ENCODE measurements around the gene LIMK1. TPM values are rescaled to one million over a fixed set of nuclear protein-coding genes. Genes with fewer than 3 reads are reported as not detected.

Gene LIMK1
- total and polyA plus RNA-seq, 2 of the 13 experiments (the other 11 are each of a cell fraction or from before 2014, with no cell fraction given), result 8.9 to 18.8 TPM

- Histone ChIP-seq H3K9me3 (ENCODE audit: low read length) (no peaks in the 10 kb centered on the region), H3K4me1 (ENCODE audit: insufficient read depth, low read length) (no peaks in the 10 kb centered on the region), H3K4me3 (replicated peaks in 1 of 3; ENCODE audit: insufficient read depth in 1 of 3, low read depth in 2 of 3, low read length in 3 of 3) (no peak overlapping the region), H3K27me3 (ENCODE audit: control insufficient read depth in 1 of 2, insufficient read depth in 2 of 2, low read length in 2 of 2) (no peaks in the 10 kb centered on the region), H3K79me2 (ENCODE audit: insufficient read depth, low read length) (no peaks in the 10 kb centered on the region), H3K9ac (ENCODE audit: insufficient read depth, low read depth, low read length) (no peak overlapping the region), H3K27ac (ENCODE audit: extremely low read length, insufficient read depth, low read length) (no peak overlapping the region), H3K36me3 (replicated peaks in 1 of 2; ENCODE audit: control insufficient read depth in 1 of 2, insufficient read depth in 2 of 2, low read length in 2 of 2) (peaks cover 3 to 23% of the 10 kb centered on the region in 2 experiments; a peak in 3 of 5 replicates), H4K20me1 (ENCODE audit: insufficient read depth, low read length) (no peaks in the 10 kb centered on the region), H2AFZ (ENCODE audit: low read length) (no peak overlapping the region), H3K4me2 (ENCODE audit: low read depth, low read length) (no peak overlapping the region)
- BruUV-seq (replicated peaks), result no TSS peak
- intact Hi-C loops (cut with micrococcal nuclease; ENCODE audit: unreplicated experiment) (no loop called here), in situ Hi-C loops (cut with HindIII; ENCODE audit: extremely low pct_ligation_motif_present, low pct_unique_long_range_greater_than_20kb) (no loop called here)
- POLR2A ChIA-PET, result no interaction called here
- CTCF ChIA-PET (ENCODE audit: low intra/inter-chr PET ratio, low total read pairs), result no interaction called here
- ATAC-seq (no peak), DNase-seq (ENCODE audit: low spot score) (no peak), FAIRE-seq (no peak)
- 90% methylated on average over 8 of the region's 8 CpGs for WGBS (ENCODE audit: low lambda C conversion rate)
- no peak for TF ChIP-seq ZNF446 (CRISPR knock-in tag; IDR thresholded peaks at IDR 0.05)
Measured at GRCh38 chr7:74104702-74105101, 21.1 kb downstream of the LIMK1 start.

- Histone ChIP-seq H3K9me3 (ENCODE audit: low read length) (no peaks in the 10 kb centered on the region), H4K20me1 (ENCODE audit: insufficient read depth, low read length) (no peaks in the 10 kb centered on the region), H3K27ac (ENCODE audit: extremely low read length, insufficient read depth, low read length) (no peak overlapping the region), H3K4me1 (ENCODE audit: insufficient read depth, low read length) (no peaks in the 10 kb centered on the region), H2AFZ (ENCODE audit: low read length) (no peak overlapping the region), H3K27me3 (ENCODE audit: control insufficient read depth in 1 of 2, insufficient read depth in 2 of 2, low read length in 2 of 2) (no peaks in the 10 kb centered on the region), H3K4me2 (ENCODE audit: low read depth, low read length) (no peak overlapping the region), H3K4me3 (replicated peaks in 1 of 3; ENCODE audit: insufficient read depth in 1 of 3, low read depth in 2 of 3, low read length in 3 of 3) (no peak overlapping the region), H3K9ac (ENCODE audit: insufficient read depth, low read depth, low read length) (no peak overlapping the region), H3K79me2 (ENCODE audit: insufficient read depth, low read length) (no peaks in the 10 kb centered on the region), H3K36me3 (replicated peaks in 1 of 2; ENCODE audit: control insufficient read depth in 1 of 2, insufficient read depth in 2 of 2, low read length in 2 of 2) (peaks cover 3 to 21% of the 10 kb centered on the region in 2 experiments; a peak in 3 of 5 replicates)
- no TSS peak for BruUV-seq (replicated peaks)
- ChIA-PET CTCF (ENCODE audit: low intra/inter-chr PET ratio, low total read pairs) (no interaction called here), POLR2A (no interaction called here)
- intact Hi-C loops (cut with micrococcal nuclease; ENCODE audit: unreplicated experiment) (no loop called here), in situ Hi-C loops (cut with HindIII; ENCODE audit: extremely low pct_ligation_motif_present, low pct_unique_long_range_greater_than_20kb) (no loop called here)
- FAIRE-seq (no peak), DNase-seq (ENCODE audit: low spot score) (no peak), ATAC-seq (no peak)
- 80% methylated on average over 1 of the region's 11 CpGs for WGBS (ENCODE audit: low lambda C conversion rate)
- TF ChIP-seq ZNF557 (CRISPR knock-in tag; IDR thresholded peaks at IDR 0.05) (no peak), PCBP1 (IDR thresholded peaks at IDR 0.05; ENCODE audit: borderline replicate concordance, low read depth, low read length) (no peak), NFATC3 (CRISPR knock-in tag; IDR thresholded peaks at IDR 0.05) (no peak), CHD4 (IDR thresholded peaks at IDR 0.05; ENCODE audit: borderline replicate concordance, low read length) (no peak), ZNF761 (CRISPR knock-in tag; conservative IDR thresholded peaks at IDR 0.05) (no peak), ZNF17 (CRISPR knock-in tag; IDR thresholded peaks at IDR 0.05) (no peak), DNMT1 (CRISPR knock-in tag; IDR thresholded peaks at IDR 0.05) (no peak), SAFB2 (CRISPR knock-in tag; IDR thresholded peaks at IDR 0.05; ENCODE audit: borderline replicate concordance, low read depth) (no peak), E2F5 (CRISPR knock-in tag; conservative IDR thresholded peaks at IDR 0.05) (no peak), SETDB1 (CRISPR knock-in tag; IDR thresholded peaks at IDR 0.05; ENCODE audit: borderline replicate concordance) (no peak), DR1 (CRISPR knock-in tag; IDR thresholded peaks at IDR 0.05) (no peak), ZNF646 (CRISPR knock-in tag; IDR thresholded peaks at IDR 0.05) (no peak)
Measured at GRCh38 chr7:74105992-74106391, 22.4 kb downstream of the LIMK1 start.

All from HepG2 (cell line).